SK-N-MC (cell line): ENCODE data around the gene CAMTA1.

ENCODE experiments used
- DNase-seq: peaks from one replicate; pipeline ENCODE4 v3.0.0-alpha.2; 2011; ENCODE audit warnings: low read depth, low spot score
- H3K27ac ChIP-seq: fragments of 200-600 bp; sonication (generic); 2 replicates; pipeline ENCODE4 v1.5.1; 2016; ENCODE audit warnings: mixed run types
- H3K36me3 ChIP-seq: fragments of 200-600 bp; sonication (generic); 2 replicates; pipeline ENCODE4 v1.6.1; 2017; ENCODE audit warnings: antibody characterized with exemption, low read length, mixed read lengths; ENCODE audit not compliant: insufficient read depth
- H3K4me3 ChIP-seq: fragments of 200-600 bp; sonication (generic); 2 replicates; pipeline ENCODE4 v1.5.1; 2016
- H3K9ac ChIP-seq: fragments of 200-600 bp; sonication (generic); 2 replicates; pipeline ENCODE4 v1.8.0; 2017; ENCODE audit warnings: mixed run types, mixed read lengths; ENCODE audit not compliant: insufficient read length
- H3K9me3 ChIP-seq: fragments of 200-600 bp; sonication (generic); 2 replicates; pipeline ENCODE4 v1.6.1; 2017; ENCODE audit warnings: low read depth, mild to moderate bottlenecking, antibody characterized with exemption, low read length, moderate library complexity, mixed read lengths
- EZH2 ChIP-seq: fragments of 200-600 bp; sonication (generic); IDR thresholded peaks from one replicate; pipeline ENCODE4 v1.6.1; 2017; ENCODE audit warnings: antibody characterized with exemption
- FOXP2 ChIP-seq: optimal IDR thresholded peaks from 2 replicates; pipeline ENCODE3; 2011; ENCODE audit warnings: mild to moderate bottlenecking, moderate library complexity; ENCODE audit not compliant: insufficient read depth; ENCODE audit errors: extremely low read length, control extremely low read depth
- POLR2AphosphoS5 ChIP-seq: IDR thresholded peaks from 2 replicates; pipeline ENCODE4 v1.6.1; 2012; ENCODE audit warnings: mild to moderate bottlenecking, low read depth, low read length, borderline replicate concordance

CAMTA1 gene

DNA sequence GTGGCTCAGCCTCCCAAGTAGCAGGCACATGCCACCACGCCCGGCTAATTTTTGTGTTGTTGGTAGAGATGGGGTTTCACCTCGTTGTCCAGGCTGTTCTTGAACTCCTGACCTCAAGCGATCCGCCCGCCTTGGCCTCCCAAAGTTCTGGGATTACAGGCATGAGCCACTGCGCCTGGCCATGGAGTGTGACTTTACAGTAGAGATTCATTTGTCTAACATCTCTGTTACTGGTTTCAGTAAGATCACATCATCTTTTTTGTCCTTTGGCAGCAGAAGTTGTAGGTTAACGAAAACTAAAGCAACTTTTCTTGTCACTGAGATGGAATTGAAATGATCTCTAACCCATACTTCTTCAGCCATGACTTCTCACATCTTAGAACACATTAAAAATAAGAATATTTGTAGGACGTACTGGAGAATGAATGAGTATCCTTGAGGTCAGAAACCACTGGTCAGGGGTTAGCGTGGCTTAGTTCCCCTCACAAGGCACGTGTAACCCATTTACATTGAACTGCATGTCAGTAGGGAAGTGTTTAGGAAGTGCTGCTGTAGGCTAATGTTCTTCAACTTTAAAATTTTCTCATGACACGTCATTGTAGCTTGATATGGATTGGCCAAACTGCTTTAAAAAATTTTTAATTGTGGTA lies 75.9 kb downstream of the CAMTA1 start:
- H3K9me3 ChIP-seq: no peaks in the 10 kb centered on the region
- no peak overlapping the region for H3K4me3 ChIP-seq
- no peaks in the 10 kb centered on the region for H3K36me3 ChIP-seq
- TF ChIP-seq POLR2AphosphoS5: no peak
- TF ChIP-seq FOXP2: no peak
- no peak for TF ChIP-seq EZH2
- H3K27ac ChIP-seq: no peak overlapping the region
- no peak overlapping the region for H3K9ac ChIP-seq
- no peak for DNase-seq

GRCh38 chr1:6862906-6863305 lies 77.7 kb downstream of the CAMTA1 start:
- Histone ChIP-seq H3K27ac (no peak overlapping the region), H3K9ac (no peak overlapping the region), H3K9me3 (no peaks in the 10 kb centered on the region), H3K36me3 (no peaks in the 10 kb centered on the region), H3K4me3 (no peak overlapping the region)
- no peak for TF ChIP-seq EZH2
- TF ChIP-seq POLR2AphosphoS5: no peak
- TF ChIP-seq FOXP2: no peak
- DNase-seq: no peak

DNA sequence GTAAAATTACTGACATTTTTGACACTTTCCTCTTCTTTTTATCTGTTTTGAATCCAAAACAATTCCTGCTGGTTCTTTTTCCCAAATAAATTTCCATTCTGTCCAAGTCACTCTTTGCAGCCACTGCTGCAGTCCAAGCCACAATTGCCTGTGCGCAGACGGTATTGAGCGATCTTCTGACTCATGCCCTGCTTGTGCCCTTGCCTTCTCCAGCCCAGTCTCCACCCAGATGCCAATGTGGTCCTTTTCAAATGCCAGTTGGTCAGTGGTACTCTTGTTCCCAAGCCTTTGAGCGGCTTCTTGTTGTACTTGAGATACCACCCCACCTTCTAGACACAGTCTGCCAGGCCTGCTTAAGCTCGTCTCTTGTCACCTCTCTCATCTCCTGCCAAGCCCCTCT lies 78.9 kb downstream of the CAMTA1 start:
- Histone ChIP-seq H3K9ac (no peak overlapping the region), H3K9me3 (no peaks in the 10 kb centered on the region), H3K27ac (no peak overlapping the region), H3K4me3 (no peak overlapping the region), H3K36me3 (no peaks in the 10 kb centered on the region)
- no peak for DNase-seq
- TF ChIP-seq FOXP2 (no peak), POLR2AphosphoS5 (no peak), EZH2 (no peak)

DNA sequence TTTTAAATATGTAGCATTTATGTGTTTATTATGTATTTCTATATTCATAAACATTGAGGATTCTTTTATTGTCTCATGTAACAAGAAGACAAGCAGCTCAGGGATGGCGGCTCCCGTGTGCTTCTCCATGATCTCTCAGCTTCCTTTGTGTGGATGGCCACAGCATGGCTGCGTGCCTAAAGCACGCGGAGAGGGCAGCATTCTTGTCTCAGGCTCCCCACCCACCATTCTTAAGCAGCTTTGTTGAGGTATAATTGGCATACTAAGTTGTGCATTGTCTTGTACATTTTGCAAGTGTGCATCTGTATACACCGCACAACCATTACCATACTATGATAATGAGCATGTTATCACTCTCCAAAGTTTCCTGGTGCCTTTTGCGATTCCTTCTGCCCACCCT lies 81.6 kb downstream of the CAMTA1 start:
- TF ChIP-seq EZH2: no peak
- TF ChIP-seq POLR2AphosphoS5: no peak
- no peak for TF ChIP-seq FOXP2

DNA sequence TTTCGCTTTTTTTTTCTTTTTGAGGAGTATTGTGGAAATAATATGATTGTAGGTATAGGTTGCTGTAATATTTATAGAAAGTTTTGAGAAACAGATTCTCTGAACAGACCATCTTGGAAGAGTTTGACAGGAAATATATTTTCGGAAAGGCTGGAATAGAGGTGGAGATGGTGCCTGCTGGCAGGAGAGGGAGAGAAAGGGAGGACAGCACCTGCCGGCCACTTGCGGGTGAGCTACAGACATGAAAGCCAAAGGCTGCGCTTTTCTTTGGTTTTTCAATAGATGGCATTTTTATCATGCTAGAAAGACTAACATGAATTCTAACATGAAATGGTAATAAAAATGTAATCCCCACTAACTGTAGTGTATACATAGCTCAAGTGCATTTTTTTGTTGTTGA lies 82.1 kb downstream of the CAMTA1 start:
- TF ChIP-seq EZH2 (no peak), POLR2AphosphoS5 (no peak), FOXP2 (no peak)
- no peak overlapping the region for H3K27ac ChIP-seq
- no peak overlapping the region for H3K9ac ChIP-seq
- H3K4me3 ChIP-seq: no peak overlapping the region
- no peak for DNase-seq
- H3K36me3 ChIP-seq: no peaks in the 10 kb centered on the region
- no peaks in the 10 kb centered on the region for H3K9me3 ChIP-seq

More for the DNA sequence above, 81.6 kb downstream of the CAMTA1 start:
- no peaks in the 10 kb centered on the region for H3K36me3 ChIP-seq
- no peaks in the 10 kb centered on the region for H3K9me3 ChIP-seq
- DNase-seq: no peak
- no peak overlapping the region for H3K4me3 ChIP-seq
- no peak overlapping the region for H3K9ac ChIP-seq
- H3K27ac ChIP-seq: no peak overlapping the region

GRCh38 chr1:6867729-6868659 lies 82.7 kb downstream of the CAMTA1 start:
- Histone ChIP-seq H3K27ac (no peak overlapping the region), H3K9ac (no peak overlapping the region), H3K9me3 (no peaks in the 10 kb centered on the region), H3K4me3 (0 out of 2 replicates have a peak overlapping the region, but pooled peaks have one; percentile 10), H3K36me3 (no peaks in the 10 kb centered on the region)
- DNase-seq: no peak
- TF ChIP-seq POLR2AphosphoS5 (no peak), EZH2 (no peak), FOXP2 (no peak)

- DNase-seq: no peak
- H3K9me3 ChIP-seq: no peaks in the 10 kb centered on the region
- H3K36me3 ChIP-seq: no peaks in the 10 kb centered on the region
- peak overlapping the region; percentile 22; the same call in 1 of the 2 replicates for H3K27ac ChIP-seq
- H3K4me3 ChIP-seq: 0 out of 2 replicates have a peak overlapping the region, but pooled peaks have one; percentile 10
- no peak overlapping the region for H3K9ac ChIP-seq
- no peak for TF ChIP-seq EZH2
- TF ChIP-seq POLR2AphosphoS5: no peak
- TF ChIP-seq FOXP2: no peak
These were observed 83.6 kb downstream of the CAMTA1 start for GRCh38 chr1:6868660-6869380.

DNA sequence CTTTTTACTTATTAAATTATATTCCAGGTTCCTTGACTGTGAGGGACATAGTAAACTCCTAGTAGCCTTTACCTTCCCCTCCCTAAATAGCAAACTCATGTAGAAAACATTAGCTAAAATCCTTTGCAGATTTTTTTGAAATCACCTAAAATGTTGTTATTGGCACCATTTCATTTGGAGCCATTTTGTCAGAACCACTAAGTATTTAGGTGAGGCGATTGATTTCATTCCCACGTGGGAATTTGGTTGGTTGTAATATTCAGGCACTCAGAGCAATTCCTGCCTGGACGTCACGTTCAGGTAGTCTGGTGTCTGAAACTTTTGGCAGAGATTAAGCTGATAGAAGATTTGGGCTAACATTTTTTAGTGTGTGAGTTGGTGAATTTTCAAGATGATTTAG lies 84.3 kb downstream of the CAMTA1 start:
- no peak overlapping the region for H3K4me3 ChIP-seq
- no peaks in the 10 kb centered on the region; the same call in 1 of the 2 replicates for H3K36me3 ChIP-seq
- no peak for DNase-seq
- no peak overlapping the region for H3K27ac ChIP-seq
- TF ChIP-seq EZH2: no peak
- no peak for TF ChIP-seq POLR2AphosphoS5
- TF ChIP-seq FOXP2: no peak
- no peak overlapping the region for H3K9ac ChIP-seq
- H3K9me3 ChIP-seq: no peaks in the 10 kb centered on the region
